ENCODE measurements around the gene ISM1.
A peak's percentile ranks its signal among the peaks of the same experiment; 100 is the strongest.

ISM1 gene

GRCh38 chr20:13260650-13261279 is 39.7 kb downstream of the ISM1 start:
- DNase-seq: no peak

GRCh38 chr20:13261460-13262301 is 40.6 kb downstream of the ISM1 start:
- peak; percentile 69 for DNase-seq

- no peak for DNase-seq
Observed at GRCh38 chr20:13262302-13262650, 41.2 kb downstream of the ISM1 start.

GRCh38 chr20:13262671-13263360 is 41.7 kb downstream of the ISM1 start:
- no peak for DNase-seq

GRCh38 chr20:13263451-13263850 is 42.4 kb downstream of the ISM1 start:
- DNase-seq: no peak

- DNase-seq: no peak
Observed at GRCh38 chr20:13264907-13265306, 43.8 kb downstream of the ISM1 start.

- no peak for DNase-seq
Observed at GRCh38 chr20:13265941-13266340, 44.9 kb downstream of the ISM1 start.

- no peak for DNase-seq
Observed at GRCh38 chr20:13267231-13267630, 46.2 kb downstream of the ISM1 start.

- DNase-seq: no peak
Observed at GRCh38 chr20:13268953-13269352, 47.9 kb downstream of the ISM1 start.

- no peak for DNase-seq
Observed at GRCh38 chr20:13270211-13270610, 49.1 kb downstream of the ISM1 start.

GRCh38 chr20:13271098-13271497 is 50.0 kb downstream of the ISM1 start:
- no peak for DNase-seq

GRCh38 chr20:13271977-13272975 is 51.2 kb downstream of the ISM1 start:
- DNase-seq: no peak

GRCh38 chr20:13274275-13274861 is 53.3 kb downstream of the ISM1 start:
- no peak for DNase-seq

- DNase-seq: no peak
Observed at GRCh38 chr20:13276945-13277541, 56.0 kb downstream of the ISM1 start.

- DNase-seq: no peak
Observed at GRCh38 chr20:13277663-13278295, 56.7 kb downstream of the ISM1 start.

- DNase-seq: no peak
Observed at GRCh38 chr20:13278812-13279570, 57.9 kb downstream of the ISM1 start.

GRCh38 chr20:13280609-13281324 is 59.7 kb downstream of the ISM1 start:
- DNase-seq: no peak

- DNase-seq: no peak
Observed at GRCh38 chr20:13283869-13284829, 63.1 kb downstream of the ISM1 start.

GRCh38 chr20:13284830-13285229 is 63.8 kb downstream of the ISM1 start:
- DNase-seq: no peak
